Stimulated activated CD4-positive, alpha-beta T cell treated with anti-CD3 and anti-CD28 coated beads, TNF-alpha, amount 100 ng/mL, for 48 hours (primary cell): ENCODE data around the gene FPR1.
A peak's percentile ranks its signal among the peaks of the same experiment; 100 is the strongest.

ENCODE experiments used
- DNase-seq, 3 donors: peaks; one replicate each; pipeline ENCODE4 v3.0.0-alpha.2; 2020; ENCODE audit warnings: low read depth in 3 of 3

Gene FPR1, protein sequence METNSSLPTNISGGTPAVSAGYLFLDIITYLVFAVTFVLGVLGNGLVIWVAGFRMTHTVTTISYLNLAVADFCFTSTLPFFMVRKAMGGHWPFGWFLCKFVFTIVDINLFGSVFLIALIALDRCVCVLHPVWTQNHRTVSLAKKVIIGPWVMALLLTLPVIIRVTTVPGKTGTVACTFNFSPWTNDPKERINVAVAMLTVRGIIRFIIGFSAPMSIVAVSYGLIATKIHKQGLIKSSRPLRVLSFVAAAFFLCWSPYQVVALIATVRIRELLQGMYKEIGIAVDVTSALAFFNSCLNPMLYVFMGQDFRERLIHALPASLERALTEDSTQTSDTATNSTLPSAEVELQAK

GRCh38 chr19:51751655-51752054 is at the start of gene FPR1:
FPR1 (minus strand) TSS chr19:51751878; CDS start chr19:51746994, 4,884 bp downstream.
- no peak for DNase-seq

- no peak for DNase-seq
These were observed 49.0 kb upstream of the FPR1 start for GRCh38 chr19:51800473-51801244.

DNA sequence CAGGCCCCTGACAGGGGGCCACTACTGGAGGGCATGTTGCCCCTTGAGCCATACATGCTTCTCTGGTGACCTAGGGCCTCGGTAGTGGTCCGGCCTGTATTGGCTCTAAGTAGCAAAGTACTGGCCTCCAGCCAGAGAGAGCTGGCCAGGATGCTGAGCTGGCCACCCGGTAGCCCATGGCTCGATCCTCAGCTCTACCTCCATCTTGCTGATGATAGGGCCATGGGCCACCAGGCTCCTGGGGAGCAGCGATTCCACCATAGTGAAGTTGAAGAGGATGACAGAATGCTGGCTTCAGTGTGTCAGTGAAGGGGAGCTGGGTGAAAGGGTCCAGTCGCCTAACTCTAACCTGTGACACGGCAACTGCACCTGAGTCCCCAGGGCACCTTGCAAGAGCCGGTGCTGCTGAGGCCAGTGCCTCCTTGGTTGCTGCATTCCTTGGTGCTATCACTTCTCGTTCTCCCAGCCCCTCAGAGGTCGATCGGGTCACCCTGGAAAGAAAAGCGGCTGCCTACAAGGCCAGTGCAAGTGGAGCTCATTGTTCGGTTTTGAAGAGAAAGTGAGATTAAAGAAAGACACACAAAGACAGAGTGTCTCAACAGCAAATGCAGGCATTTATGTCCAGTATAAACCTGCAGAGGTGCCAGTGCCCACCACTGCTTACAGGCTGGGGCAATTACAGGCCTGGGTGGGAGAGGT is 48.2 kb upstream of the FPR1 start:
- DNase-seq, result no peak

- no peak for DNase-seq
These were observed 47.5 kb upstream of the FPR1 start for GRCh38 chr19:51799034-51799773.

DNA sequence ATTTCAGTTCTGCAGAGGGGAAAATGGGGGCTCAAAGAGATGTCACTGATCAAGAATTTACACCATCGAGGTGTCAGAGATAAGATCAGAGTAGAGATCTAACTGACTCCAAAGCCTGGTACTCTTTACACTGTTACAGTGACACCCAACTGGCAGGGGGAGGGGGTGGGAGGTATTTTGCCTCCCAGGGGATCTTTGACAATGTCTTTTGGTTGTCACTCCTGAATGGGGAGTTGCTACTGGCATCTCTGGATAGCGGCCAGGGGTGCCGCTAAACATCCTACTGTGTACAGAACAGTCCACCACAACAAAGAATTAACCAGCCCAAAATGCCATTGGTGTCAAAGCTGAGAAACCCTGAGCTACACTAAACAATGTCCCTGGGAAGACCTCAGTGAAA is 46.4 kb upstream of the FPR1 start:
- DNase-seq, result no peak

GRCh38 chr19:51797480-51797879 is 45.8 kb upstream of the FPR1 start:
- DNase-seq, result no peak

- no peak for DNase-seq
These were observed 44.6 kb upstream of the FPR1 start for GRCh38 chr19:51796195-51796679.

- no peak for DNase-seq
These were observed 43.3 kb upstream of the FPR1 start, which contains the start of gene FPR3 for GRCh38 chr19:51794885-51795490. FPR3 (plus strand) TSS chr19:51795157; CDS start chr19:51823749, 28,592 bp downstream.

GRCh38 chr19:51793994-51794393 is 42.3 kb upstream of the FPR1 start:
- DNase-seq, result no peak

DNA sequence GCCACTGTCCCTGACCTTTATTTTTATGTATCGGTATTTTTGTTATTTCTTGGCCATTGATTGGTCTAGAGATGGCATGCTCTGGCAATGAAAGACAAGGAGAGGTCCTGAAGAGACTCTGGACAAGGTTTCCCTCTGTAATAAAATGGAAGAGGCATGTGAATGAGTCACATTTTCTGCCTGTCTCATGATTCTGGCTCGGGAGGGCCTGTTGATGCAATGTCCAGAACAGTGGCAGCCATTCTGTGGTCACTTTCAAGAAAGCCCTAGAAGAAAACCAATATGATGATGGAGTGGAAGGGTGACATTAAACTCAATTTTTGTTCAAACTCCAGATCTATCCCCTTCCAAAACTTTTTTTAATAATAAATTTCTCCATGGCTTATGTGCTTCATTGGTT is 41.3 kb upstream of the FPR1 start:
- no peak for DNase-seq

GRCh38 chr19:51789061-51789795 is 37.5 kb upstream of the FPR1 start:
- DNase-seq, result no peak

GRCh38 chr19:51788029-51788428 is 36.4 kb upstream of the FPR1 start:
- no peak for DNase-seq

DNA sequence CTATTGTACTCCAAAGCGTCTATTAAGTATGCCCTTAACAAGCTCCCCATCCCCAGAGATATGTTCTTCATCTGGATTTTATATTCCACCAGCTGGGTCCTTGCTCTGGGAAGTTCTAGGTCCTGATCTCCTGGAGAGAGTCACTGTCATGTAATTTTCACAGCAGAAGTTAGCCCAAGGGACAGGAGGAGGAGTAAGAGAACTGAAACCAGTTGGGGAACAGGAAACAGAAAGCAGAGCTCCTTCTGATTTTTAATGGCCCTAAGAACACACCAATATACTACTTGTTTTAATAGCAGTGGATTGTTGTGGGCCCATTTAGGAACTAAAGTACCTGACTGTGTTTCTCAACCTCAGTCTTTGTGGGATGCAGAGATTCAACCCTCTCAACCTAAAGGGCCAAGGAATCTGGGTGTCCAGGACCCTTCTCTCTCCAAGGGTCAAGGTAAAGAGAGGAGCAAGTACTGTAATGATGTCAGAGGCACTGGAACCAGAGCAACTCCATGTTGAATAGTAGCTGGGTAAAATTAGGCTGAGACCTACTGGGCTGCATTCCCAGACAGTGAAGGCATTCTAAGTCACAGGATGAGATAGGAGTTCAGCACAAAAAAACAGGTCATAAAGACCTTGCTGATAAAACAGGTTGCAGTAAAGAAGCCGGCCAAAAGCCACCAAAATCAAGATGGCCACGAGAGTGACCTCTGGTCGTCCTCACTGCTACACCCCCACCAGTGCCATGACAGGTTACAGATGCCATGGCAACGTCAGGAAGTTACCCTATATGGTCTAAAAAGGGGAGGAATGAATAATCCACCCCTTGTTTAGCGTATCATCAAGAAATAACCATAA is 35.2 kb upstream of the FPR1 start:
- no peak for DNase-seq

GRCh38 chr19:51784922-51785690 is 33.4 kb upstream of the FPR1 start:
- DNase-seq, result peak; percentile 28 to 59 (median 53)

DNA sequence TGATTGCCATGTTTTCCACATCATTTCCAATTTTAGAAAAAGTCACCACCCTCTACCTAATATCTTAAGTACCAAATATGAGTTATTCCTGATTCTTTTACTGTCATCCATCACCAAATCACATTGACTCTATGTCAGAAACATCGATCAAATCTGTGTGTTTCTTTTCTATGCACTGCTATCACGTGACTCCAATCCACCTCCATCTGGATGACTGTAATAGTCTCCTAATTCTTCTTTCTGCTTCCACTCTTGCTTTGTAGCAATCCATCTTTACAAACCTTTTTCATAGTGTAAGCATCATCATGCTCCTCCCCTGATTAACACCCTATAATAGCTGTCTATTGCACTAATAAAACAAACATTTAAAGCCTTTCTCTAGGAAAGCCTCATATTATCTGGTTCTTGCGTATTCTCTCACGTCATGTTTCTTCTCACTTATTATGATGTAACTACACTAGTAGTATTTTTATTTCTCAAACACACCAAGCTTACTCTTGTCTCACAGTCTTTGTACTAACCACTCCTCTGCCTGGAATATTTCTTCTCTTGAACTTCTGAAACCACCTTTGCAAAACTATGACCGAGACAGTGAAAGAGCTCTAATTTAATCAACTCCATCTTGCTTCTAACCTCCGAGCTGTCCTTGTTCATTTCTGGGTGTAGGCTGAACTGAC is 32.6 kb upstream of the FPR1 start:
- no peak for DNase-seq

GRCh38 chr19:51783372-51783771 is 31.7 kb upstream of the FPR1 start:
- DNase-seq, result no peak

- no peak for DNase-seq
These were observed 30.3 kb upstream of the FPR1 start for GRCh38 chr19:51781999-51782398.

- no peak for DNase-seq
These were observed 28.6 kb upstream of the FPR1 start for GRCh38 chr19:51780270-51780669.
